Endothelial cell of umbilical vein (primary cell): ENCODE results near the gene GRAMD1B. TPM values are rescaled to one million over a fixed set of nuclear protein-coding genes. Genes with fewer than 3 reads are reported as not detected.

ENCODE experiments used
- BruUV-seq: library from RNA; stranded (reverse); fragments of 400-500 nt; replicated peaks from 2 replicates; lab custom pipeline; 2021; lab: Mats Ljungman, UMichigan
- CTCF ChIA-PET: fragments of 300-600, 350-600 bp; sonication (Branson Sonifier 250); formaldehyde crosslinking; loops from one replicate; lab custom pipeline; 2021; ENCODE audit warnings: antibody characterized with exemption, inconsistent platforms; lab: Charles Lee
- POLR2A ChIA-PET: fragments of 300-600, 350-600 bp; sonication (Branson Sonifier 250); formaldehyde crosslinking; loops from one replicate; lab custom pipeline; 2021; ENCODE audit warnings: antibody characterized with exemption, inconsistent platforms; lab: Charles Lee
- DNase-seq: peaks from one replicate; pipeline ENCODE4 v3.0.0-alpha.2; 2011; ENCODE audit warnings: low read depth, low spot score
- FAIRE-seq: peaks from 2 replicates; lab custom pipeline; 2011; peaks lifted over from hg19 to GRCh38; lab: Jason Lieb, UNC
- H2AFZ ChIP-seq: 2 replicates; pipeline ENCODE4 v1.6.0; 2012; ENCODE audit warnings: low read depth, low read length, control low read depth, inconsistent platforms
- H3K27ac ChIP-seq: 2 replicates; pipeline ENCODE4 v1.5.1; 2011; ENCODE audit warnings: low read depth, mild to moderate bottlenecking, control low read depth, low read length, moderate library complexity; ENCODE audit not compliant: insufficient read depth
- H3K27me3 ChIP-seq, 2 experiments: 2 replicates each; pipeline versions ENCODE4 v1.6.0 to v1.6.1; 2011; ENCODE audit warnings: low read length in 2 of 2, mixed read lengths in 1 of 2; ENCODE audit not compliant: control insufficient read depth in 2 of 2, insufficient read depth in 2 of 2
- H3K36me3 ChIP-seq, 2 experiments: 2 replicates in 1 of 2; 3 replicates in 1 of 2; pipeline ENCODE4 v1.5.1; 2011; ENCODE audit warnings: low read length in 2 of 2, mild to moderate bottlenecking in 1 of 2, moderate library complexity in 1 of 2; ENCODE audit not compliant: control insufficient read depth in 2 of 2, insufficient read depth in 2 of 2; ENCODE audit errors: extremely low read depth in 1 of 2
- H3K4me1 ChIP-seq: 3 replicates; pipeline ENCODE4 v1.5.1; 2011; ENCODE audit warnings: mild to moderate bottlenecking, low read length; ENCODE audit not compliant: control insufficient read depth, insufficient read depth; ENCODE audit errors: extremely low read depth
- H3K4me2 ChIP-seq: 2 replicates; pipeline ENCODE4 v1.6.1; 2011; ENCODE audit warnings: low read length, control low read depth, mixed read lengths; ENCODE audit not compliant: insufficient read depth
- H3K4me3 ChIP-seq, 3 experiments: fragments of 200-600 bp in 1 of 3; sonication (generic), shearing (Covaris generic) in 1 of 3; replicated peaks in 1 of 3; 2 replicates each; pipeline ENCODE4 v1.5.1; 2011 to 2016; ENCODE audit warnings: control low read depth in 3 of 3, low read length in 3 of 3, mild to moderate bottlenecking in 2 of 3, inconsistent platforms in 1 of 3, low read depth in 1 of 3, moderate library complexity in 1 of 3; ENCODE audit not compliant: insufficient read depth in 1 of 3
- H3K79me2 ChIP-seq: 2 replicates; pipeline ENCODE4 v1.6.0; 2012; ENCODE audit warnings: low read length, inconsistent platforms; ENCODE audit not compliant: control insufficient read depth, insufficient read depth
- H3K9ac ChIP-seq: replicated peaks from 2 replicates; pipeline ENCODE3; 2011; ENCODE audit warnings: low read length, control low read depth; ENCODE audit not compliant: insufficient read depth; ENCODE audit errors: extremely low read depth
- H3K9me1 ChIP-seq: replicated peaks from 3 replicates; pipeline ENCODE4 v1.6.0; 2011; ENCODE audit warnings: mild to moderate bottlenecking, low read length; ENCODE audit not compliant: control insufficient read depth, insufficient read depth; ENCODE audit errors: extremely low read depth
- H3K9me3 ChIP-seq: replicated peaks from 2 replicates; pipeline ENCODE4 v1.5.1; 2012; ENCODE audit warnings: low read length, inconsistent platforms; ENCODE audit not compliant: control insufficient read depth, insufficient read depth
- H4K20me1 ChIP-seq: replicated peaks from 2 replicates; pipeline ENCODE3; 2011; ENCODE audit warnings: mild to moderate bottlenecking, low read length; ENCODE audit not compliant: control insufficient read depth, insufficient read depth; ENCODE audit errors: extremely low read depth
- EZH2 ChIP-seq: IDR thresholded peaks from 2 replicates; pipeline ENCODE4 v1.6.1; 2012; ENCODE audit warnings: borderline replicate concordance, low read depth, mild to moderate bottlenecking, moderate library complexity, low read length, inconsistent platforms; ENCODE audit not compliant: severe bottlenecking
- FOS ChIP-seq: IDR thresholded peaks from 2 replicates; pipeline ENCODE4 v1.6.1; 2011; ENCODE audit warnings: mild to moderate bottlenecking, low read length, moderate library complexity, borderline replicate concordance; ENCODE audit not compliant: insufficient read depth
- GATA2 ChIP-seq: IDR thresholded peaks from 2 replicates; pipeline ENCODE4 v1.7.0; 2011; ENCODE audit warnings: low read depth, mild to moderate bottlenecking, moderate library complexity, mixed read lengths, low read length; ENCODE audit not compliant: insufficient read length, insufficient read depth
- JUN ChIP-seq: IDR thresholded peaks from 2 replicates; pipeline ENCODE4 v1.6.1; 2011; ENCODE audit warnings: borderline replicate concordance, low read depth; ENCODE audit not compliant: insufficient read length, insufficient read depth
- MYC ChIP-seq: IDR thresholded peaks from one replicate; pipeline ENCODE4 v1.6.1; 2011; ENCODE audit warnings: mild to moderate bottlenecking, low read depth, low read length
- POLR2A ChIP-seq: IDR thresholded peaks from 2 replicates; pipeline ENCODE4 v1.6.1; 2012; ENCODE audit warnings: low read depth, mild to moderate bottlenecking, control low read depth, low read length
- POLR2AphosphoS5 ChIP-seq: IDR thresholded peaks from 2 replicates; pipeline ENCODE4 v1.6.1; 2012; ENCODE audit warnings: low read depth, mild to moderate bottlenecking, control low read depth, low read length, moderate library complexity; ENCODE audit not compliant: insufficient read depth
- dilution Hi-C: fragments of 300-500 bp; cut with MboI; formaldehyde crosslinking; loops from one replicate; pipeline ENCODE4 v1.15.0; 2019; ENCODE audit warnings: low sequenced_read_pairs; ENCODE audit not compliant: extremely low pct_ligation_motif_present
- intact Hi-C: fragments of 100-400 bp; cut with micrococcal nuclease; formaldehyde crosslinking; loops from one replicate; pipeline ENCODE4 v1.10.0; 2022
- polyA plus RNA-seq, 4 experiments: library from polyadenylated mRNA; depleted of rRNA in 3 of 4; stranded (reverse) in 3 of 4; unstranded in 1 of 4; fragments of >200 nt; gene quantifications; 2 replicates each; pipeline versions ENCODE4 v1.2.1 to v1.2.3, GENCODE V29; 2011 to 2012; ENCODE audit warnings: missing spikeins in 1 of 4
- total RNA-seq: library from RNA; stranded (reverse); gene quantifications from 2 replicates; pipeline ENCODE4 v1.2.3, GENCODE V29; 2021
- TF ChIP-seq, protein P1 (sequence below): IDR thresholded peaks from 2 replicates; pipeline ENCODE4 v1.6.1; 2011; ENCODE audit not compliant: insufficient read depth, insufficient read length
- TF ChIP-seq, protein P2 (sequence below), 2 donors: IDR thresholded peaks; 1 replicate in 1 of 2; 2 replicates in 1 of 2; pipeline ENCODE4 v1.5.1; 2011; ENCODE audit warnings: low read length in 2 of 2, mild to moderate bottlenecking in 2 of 2, moderate library complexity in 2 of 2, control low read depth in 1 of 2, inconsistent platforms in 1 of 2, low read depth in 1 of 2; ENCODE audit not compliant: insufficient read depth in 1 of 2; ENCODE audit errors: extremely low read depth in 1 of 2

The GRAMD1B gene
- total and polyA plus RNA-seq, 2 donors (not counting 3 experiments of a cell fraction or from before 2014, with no cell fraction given): 5.1 to 11.1 TPM

DNA sequence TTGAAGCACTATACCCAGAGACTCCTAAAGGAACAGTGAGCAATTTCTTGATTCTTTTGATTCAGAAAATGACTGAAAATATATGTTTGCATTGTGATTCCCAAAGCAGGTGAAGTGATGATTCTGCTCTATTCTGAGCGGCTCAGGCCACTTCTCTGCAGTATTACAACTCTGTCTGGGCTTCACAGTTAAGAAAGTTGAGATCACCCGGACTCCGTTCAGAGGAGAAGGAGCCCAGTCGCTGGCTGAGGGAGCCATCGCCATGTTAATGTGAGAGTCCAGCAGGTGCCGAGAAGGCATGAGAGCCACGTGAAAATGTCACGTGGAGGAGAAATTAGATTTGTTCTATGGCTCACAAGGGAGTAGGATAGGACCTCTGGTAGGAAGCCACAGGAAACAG lies 132.8 kb downstream of the GRAMD1B start:
- dilution Hi-C loops: no loop called here
- H3K4me2 ChIP-seq: no peak overlapping the region
- H3K79me2 ChIP-seq: no peaks in the 10 kb centered on the region
- H3K9ac ChIP-seq: no peak overlapping the region
- TF ChIP-seq EZH2 (no peak), JUN (no peak), POLR2A (no peak), MYC (no peak), FOS (no peak), POLR2AphosphoS5 (no peak), GATA2 (no peak)
- TF ChIP-seq, protein P1, sequence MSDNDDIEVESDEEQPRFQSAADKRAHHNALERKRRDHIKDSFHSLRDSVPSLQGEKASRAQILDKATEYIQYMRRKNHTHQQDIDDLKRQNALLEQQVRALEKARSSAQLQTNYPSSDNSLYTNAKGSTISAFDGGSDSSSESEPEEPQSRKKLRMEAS: no peak
- TF ChIP-seq, protein P2, sequence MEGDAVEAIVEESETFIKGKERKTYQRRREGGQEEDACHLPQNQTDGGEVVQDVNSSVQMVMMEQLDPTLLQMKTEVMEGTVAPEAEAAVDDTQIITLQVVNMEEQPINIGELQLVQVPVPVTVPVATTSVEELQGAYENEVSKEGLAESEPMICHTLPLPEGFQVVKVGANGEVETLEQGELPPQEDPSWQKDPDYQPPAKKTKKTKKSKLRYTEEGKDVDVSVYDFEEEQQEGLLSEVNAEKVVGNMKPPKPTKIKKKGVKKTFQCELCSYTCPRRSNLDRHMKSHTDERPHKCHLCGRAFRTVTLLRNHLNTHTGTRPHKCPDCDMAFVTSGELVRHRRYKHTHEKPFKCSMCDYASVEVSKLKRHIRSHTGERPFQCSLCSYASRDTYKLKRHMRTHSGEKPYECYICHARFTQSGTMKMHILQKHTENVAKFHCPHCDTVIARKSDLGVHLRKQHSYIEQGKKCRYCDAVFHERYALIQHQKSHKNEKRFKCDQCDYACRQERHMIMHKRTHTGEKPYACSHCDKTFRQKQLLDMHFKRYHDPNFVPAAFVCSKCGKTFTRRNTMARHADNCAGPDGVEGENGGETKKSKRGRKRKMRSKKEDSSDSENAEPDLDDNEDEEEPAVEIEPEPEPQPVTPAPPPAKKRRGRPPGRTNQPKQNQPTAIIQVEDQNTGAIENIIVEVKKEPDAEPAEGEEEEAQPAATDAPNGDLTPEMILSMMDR (IDR thresholded peaks at IDR 0.05; ENCODE audit: extremely low read depth in 1 of 2, insufficient read depth in 1 of 2, low read depth in 1 of 2, low read length in 2 of 2): no peak
- no peak overlapping the region for H3K27ac ChIP-seq
- no peaks in the 10 kb centered on the region for H4K20me1 ChIP-seq
- no peak overlapping the region for H2AFZ ChIP-seq
- no peaks in the 10 kb centered on the region for H3K36me3 ChIP-seq
- no peaks in the 10 kb centered on the region for H3K4me1 ChIP-seq
- no peaks in the 10 kb centered on the region for H3K9me1 ChIP-seq
- ChIA-PET CTCF (interaction anchor here (1.0 to 3.2 kb wide), 3 partner anchors 8 to 14 kb away, joined by 3 to 15 read pairs (median 5); no protein-coding TSS in a partner anchor), POLR2A (no interaction called here)
- intact Hi-C loops: no loop called here
- H3K9me3 ChIP-seq: no peaks in the 10 kb centered on the region
- BruUV-seq: no TSS peak
- H3K4me3 ChIP-seq: no peak overlapping the region
- H3K27me3 ChIP-seq: peaks cover 0 to 8% of the 10 kb centered on the region in 2 experiments
- FAIRE-seq: no peak
- no peak for DNase-seq
